HG03039 (cell line): Measurements from ENCODE around the gene PKMYT1.
"Not testable (repeated sequence)": the region's sequence is repeated elsewhere in the genome, so short reads cannot be mapped to it uniquely, and the experiment has no call there.

Experiments used
- ATAC-seq: cut with Tn5 transposase; IDR thresholded peaks from one replicate; pipeline ENCODE4 v1.9.1; 2021; ENCODE audit warnings: mild to moderate bottlenecking, moderate library complexity; ENCODE audit not compliant: unreplicated experiment

Gene PKMYT1

DNA sequence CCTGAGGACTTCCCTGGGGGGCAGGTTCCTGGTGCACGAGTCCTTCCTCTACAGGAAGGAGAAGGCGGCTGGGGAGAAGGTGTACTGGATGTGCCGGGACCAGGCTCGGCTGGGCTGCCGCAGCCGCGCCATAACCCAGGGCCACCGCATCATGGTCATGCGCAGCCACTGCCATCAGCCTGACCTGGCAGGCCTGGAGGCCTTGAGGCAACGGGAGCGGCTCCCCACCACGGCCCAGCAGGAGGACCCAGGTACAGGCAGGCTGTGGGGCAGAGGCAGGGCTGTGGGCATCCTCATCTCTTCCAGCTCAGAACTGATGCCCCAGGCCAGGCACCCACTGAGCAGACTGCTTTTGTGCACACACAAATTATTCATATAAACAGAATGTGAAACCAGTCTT, 42.0 kb downstream of the PKMYT1 start:
- no peak for ATAC-seq

DNA sequence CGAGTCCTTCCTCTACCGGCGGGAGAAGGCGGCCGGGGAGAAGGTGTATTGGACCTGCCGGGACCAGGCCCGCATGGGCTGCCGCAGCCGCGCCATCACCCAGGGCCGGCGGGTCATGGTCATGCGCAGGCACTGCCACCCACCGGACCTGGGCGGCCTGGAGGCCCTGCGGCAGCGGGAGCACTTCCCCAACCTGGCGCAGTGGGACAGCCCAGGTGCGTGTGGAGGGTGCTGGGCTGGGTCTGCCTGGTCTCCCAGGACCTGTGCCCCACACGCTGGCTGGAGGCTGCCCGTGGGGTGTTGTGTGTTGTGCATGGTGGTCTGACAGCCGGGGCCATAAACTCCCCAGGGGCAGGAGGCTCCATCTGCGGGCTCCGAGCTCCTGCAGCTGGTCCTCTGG, 43.1 kb downstream of the PKMYT1 start:
- ATAC-seq: no peak

DNA sequence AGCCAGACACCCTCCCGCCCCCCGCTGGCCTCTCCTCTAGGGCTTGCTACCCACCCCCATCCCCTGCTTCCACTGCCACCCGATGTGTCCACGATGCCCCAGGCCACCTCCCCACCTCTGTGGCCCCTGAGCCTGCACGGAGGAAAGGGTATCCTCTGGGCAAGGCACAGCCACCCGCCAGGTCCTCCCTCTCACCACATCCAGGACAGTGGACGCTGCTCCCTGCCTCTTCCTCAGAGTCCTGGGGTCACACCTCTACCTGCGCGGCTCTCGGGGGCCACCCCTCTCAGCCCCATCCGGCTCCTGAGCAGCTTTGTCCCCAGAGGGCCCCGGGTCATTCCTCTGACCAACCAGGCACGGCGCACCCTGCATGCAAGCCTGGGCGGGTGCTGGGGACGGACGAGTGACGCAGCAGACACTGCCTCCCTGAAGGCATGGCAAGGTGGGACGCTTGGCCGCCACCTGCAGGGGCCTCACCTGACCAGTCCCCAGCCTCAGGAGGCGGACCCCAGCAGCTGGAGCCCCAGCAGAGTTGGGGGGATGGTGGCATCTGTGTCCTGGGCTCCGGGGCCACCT, 43.7 kb downstream of the PKMYT1 start:
- no peak for ATAC-seq

DNA sequence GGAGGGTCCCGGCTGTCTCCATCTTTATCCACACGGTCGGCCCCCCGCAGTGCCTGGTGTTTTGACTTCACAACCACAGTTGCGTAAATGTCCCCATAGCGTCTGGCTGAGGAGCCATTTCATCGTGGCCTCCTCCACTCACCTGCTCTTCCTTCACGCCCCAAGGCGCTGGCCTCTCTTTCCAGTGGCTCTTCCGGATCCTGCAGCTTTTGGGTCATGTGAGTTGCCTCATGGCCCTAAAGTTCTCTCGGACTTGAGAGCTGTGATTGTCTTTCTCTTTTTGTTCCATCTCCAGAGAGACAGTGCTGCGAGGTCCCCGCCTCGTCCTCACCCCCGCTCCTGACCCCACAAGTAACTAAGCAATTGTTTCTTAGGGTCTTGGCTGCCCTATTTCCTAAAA, 45.8 kb downstream of the PKMYT1 start:
- no peak for ATAC-seq

DNA sequence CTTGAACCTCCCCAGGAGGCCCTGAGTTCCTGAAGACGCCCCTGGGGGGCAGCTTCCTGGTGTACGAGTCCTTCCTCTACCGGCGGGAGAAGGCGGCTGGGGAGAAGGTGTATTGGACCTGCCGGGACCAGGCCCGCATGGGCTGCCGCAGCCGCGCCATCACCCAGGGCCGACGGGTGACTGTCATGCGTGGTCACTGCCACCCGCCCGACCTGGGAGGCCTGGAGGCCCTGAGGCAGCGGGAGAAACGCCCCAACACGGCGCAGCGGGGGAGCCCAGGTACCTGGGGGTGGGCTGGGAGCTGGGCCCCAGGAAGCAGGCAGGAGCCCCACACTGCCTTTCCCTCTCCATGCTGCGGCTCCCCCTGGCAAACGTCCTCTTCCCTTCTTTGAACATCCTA, 46.5 kb downstream of the PKMYT1 start:
- ATAC-seq: no peak

DNA sequence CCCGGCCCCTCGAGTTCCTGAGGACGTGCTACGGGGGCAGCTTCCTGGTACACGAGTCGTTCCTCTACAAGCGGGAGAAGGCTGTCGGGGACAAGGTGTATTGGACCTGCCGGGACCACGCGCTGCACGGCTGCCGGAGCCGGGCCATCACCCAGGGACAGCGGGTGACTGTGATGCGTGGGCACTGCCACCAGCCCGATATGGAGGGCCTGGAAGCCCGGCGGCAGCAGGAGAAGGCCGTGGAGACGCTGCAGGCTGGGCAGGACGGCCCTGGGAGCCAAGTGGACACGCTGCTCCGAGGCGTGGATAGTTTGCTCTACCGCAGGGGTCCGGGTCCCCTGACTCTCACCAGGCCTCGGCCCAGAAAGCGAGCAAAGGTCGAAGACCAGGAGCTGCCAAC, 47.1 kb downstream of the PKMYT1 start:
- ATAC-seq: no peak

DNA sequence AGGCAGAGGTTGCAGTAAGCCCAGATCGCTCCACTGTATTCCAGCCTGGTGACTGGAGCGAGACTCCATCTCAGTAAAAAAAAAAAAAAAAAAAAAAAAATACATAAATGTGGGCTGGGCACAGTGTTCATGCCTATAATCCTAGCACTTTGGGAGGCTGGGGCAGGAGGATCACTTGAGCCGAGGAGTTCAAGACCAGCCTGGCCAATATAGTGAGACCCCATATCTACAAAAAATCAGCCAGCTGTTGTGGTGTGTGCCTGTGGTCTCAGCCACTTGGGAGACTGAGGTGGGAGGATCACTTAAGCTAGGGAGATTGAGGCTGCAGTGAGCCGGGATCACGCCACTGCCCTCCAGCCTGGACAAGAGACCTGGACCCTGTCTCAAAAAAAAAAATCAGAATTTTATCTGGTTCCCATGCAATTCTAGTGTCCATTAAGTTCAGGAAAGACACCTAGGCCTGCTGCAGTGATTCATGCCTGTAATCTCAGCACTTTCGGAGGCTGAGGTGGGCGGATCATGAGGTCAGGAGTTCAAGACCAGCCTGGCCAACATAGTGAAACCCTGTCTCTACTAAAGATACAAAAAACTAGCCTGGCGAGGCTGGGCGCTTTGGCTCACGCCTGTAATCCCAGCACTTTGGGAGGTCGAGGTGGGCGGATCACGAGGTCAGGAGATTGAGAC, 48.9 kb downstream of the PKMYT1 start:
- ATAC-seq: not testable (repeated sequence)

DNA sequence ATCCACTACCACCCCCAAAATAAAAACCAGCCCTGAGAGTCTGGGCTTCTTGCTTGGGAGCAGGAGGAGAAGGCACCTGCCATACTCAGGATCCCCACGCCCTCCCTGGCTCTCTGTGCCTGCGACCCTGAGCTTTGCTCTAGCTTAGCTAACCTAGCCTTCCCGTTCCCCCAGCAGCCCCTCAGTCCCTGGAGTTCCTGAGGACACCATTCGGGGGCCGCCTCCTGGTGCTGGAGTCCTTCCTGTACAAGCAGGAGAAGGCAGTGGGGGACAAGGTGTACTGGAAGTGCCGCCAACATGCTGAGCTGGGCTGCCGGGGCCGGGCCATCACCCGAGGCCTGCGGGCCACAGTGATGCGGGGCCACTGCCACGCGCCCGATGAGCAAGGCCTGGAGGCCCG, 50.0 kb downstream of the PKMYT1 start:
- no peak for ATAC-seq

DNA sequence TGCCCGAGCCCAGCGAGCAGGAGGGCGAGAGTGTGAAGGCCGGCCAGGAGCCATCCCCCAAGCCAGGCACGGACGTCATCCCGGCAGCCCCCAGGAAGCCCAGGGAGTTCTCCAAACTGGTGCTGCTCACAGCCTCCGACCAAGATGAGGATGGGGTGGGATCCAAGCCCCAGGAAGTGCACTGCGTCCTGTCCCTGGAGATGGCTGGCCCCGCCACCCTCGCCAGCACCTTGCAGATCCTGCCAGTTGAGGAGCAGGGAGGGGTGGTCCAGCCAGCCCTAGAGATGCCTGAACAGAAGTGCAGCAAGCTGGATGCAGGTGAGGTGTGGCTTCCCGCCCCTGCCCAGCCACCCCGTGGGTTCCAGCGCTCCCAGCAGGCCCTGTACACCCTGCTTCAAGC, 50.6 kb downstream of the PKMYT1 start:
- no peak for ATAC-seq

DNA sequence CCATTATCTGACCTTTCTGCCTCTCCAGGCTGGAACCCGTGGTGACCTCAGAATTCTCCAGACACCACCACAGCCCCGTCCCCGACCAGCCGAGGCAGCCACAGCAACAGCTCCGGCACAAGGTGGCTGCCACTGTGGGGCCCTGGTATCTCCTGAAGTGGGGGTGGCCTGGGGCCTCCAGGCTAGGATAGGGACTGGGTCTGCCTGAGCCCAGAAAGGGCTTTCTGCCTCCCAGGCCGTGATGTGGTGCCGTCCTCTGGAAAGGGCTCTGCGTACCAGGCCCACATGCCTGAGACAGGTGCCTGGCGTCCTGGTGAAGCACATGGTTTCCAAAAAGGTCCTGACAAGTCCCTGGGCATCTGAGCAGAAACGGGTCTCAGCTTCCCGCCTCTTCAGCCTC, 51.5 kb downstream of the PKMYT1 start:
- no peak for ATAC-seq

DNA sequence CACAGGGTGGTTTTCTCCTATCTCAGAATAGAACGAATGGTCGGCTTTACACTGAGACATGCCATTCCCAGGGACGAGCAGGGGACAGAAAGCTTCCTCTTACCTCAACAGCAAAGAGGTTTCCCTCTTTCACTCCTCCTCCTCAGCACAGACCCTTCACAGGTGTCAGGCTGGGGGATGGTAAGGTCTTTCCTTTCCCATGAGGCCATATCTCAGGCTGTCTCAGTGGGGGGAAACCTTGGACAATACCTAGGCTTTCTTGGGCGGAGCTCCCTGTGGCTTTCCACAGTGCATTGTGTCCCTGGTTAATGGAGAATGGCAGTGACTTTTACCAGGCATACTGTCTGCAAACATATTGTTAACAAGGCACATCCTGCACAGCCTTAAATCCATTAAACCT, 52.1 kb downstream of the PKMYT1 start:
- ATAC-seq: not testable (repeated sequence)

DNA sequence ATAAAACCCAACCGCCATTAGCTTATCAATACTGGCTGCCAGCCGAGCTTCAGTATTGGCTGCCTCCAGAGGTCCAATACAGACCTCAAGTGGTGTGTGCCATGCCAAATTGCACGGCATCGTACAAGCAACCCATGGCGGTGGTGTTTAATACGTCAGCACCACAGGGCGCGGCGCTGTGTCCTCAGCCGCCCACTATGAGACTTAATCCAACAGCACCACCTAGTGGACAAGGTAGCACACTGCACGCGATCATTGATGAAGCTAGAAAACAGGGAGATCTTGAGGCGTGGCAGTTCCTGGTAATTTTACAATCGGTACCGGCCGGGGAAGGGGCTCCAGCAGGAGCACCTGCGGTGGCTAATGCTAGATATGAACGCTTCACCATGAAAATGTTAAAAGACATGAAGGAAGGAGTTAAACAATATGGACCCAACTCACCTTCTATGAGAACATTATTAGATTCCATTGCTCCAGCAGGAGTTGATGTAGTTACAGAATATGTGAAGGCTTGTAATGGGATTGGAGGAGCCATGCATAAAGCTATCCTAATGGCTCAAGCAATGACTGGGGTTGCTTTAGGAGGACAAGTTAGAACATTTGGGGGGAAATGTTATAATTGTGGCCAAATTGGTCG, 53.1 kb downstream of the PKMYT1 start:
- ATAC-seq: no peak

DNA sequence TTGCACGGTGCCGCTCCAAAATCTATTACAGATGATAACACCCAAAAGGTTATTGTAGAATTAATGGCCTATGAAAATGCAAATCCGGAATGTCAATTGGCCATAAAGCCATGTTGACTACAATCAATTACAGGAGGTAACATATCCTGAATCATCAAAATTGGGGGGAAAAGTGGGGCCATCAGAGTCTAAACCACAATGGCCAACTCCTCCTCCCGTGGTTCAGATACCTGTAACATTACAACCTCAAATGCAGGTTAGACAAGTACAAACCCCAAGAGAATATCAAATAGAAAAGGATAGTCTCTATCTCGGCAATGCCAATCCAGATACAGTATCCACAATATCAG, 53.6 kb downstream of the PKMYT1 start:
- no peak for ATAC-seq

DNA sequence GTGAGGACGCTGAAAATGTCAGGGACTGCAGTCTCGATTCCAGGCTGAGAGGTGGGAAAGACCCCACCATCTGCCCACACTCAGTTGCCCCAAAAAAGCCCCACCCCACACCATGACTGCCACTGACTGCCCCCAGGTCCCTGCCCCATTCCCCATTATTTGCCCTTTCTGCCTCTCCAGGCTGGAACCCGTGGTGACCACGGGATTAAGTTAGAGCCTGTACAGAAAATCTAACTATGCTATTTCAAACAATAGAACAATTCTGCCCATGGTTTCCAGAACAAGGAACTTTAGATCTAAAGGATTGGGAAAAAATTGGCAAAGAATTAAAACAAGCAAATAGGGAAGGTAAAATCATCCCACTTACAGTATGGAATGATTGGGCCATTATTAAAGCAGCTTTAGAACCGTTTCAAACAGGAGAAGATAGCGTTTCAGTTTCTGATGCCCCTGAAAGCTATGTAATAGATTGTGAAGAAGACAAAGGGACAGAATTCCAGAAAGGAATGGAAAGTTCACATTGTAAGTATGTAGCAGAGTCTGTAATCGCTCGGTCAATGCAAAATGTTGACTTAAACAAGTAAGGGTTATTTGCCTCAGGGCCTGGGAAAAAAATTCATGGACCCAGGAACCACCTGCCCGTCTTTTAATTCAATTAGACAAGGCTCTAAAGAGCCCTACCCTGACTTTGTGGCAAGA, 54.1 kb downstream of the PKMYT1 start:
- ATAC-seq: no peak

DNA sequence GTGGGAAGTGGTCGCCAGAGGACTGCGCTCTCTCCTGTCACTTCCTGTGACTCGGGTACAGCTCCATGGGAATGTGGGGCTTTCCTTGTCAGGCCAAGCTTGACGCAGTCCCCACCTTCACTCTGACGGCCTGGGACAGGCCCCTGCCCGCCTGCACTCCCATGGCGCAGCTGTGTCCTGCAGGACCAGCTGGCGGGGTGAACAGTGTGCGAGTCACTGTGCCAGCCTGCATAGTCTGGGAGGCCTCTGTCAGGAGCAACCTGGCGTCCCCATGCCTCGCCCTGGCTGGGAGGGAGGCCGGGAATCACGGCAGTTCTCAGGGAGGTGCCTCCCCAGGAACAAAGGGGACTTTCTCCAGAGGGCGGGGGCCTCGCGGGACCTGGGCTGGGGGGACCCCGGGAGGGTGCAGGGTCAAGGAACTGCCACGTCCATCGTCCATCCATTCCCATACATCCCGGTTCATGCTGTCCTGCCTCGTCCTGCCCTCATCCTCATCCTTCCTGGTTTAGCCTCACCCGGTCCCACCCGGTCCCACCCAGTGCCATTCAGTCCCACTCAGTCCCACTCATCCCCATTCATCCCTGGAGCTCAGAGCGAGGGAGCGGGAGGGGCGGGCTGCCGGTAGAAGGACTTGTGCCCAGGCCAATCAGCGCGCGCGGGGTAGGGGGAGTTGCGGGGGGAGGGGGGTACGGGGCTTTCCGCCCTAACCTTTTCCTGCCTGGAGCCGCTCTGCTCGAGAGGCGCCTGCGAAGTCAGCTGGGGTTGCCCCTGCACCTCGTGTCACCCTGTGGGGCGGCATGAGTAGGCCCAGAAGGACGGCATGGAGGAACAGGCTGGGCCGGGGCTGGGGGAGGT, 55.1 kb downstream of the PKMYT1 start:
- ATAC-seq: no peak

DNA sequence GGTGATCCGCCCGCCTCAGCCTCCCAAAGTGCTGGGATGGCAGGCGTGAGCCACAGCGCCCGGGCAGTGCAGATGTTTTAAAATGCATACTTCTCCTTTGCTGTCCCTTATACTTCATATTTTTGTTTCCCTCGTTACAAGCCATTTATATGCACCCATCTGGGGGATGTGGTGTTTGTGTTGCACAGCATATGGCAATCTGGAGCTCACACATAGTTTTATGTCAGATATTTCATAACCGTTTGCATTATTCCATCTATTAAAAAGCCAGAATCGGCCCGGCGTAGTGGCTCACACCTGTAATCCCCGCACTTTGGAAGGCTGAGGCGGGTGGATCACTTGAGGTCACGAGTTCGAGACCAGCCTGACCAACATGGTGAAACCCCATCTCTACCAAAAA, 56.8 kb downstream of the PKMYT1 start:
- no peak for ATAC-seq
